OCI-LY7 (cell line): ENCODE data around the gene PLXNA4. TPM values are rescaled to one million over a fixed set of nuclear protein-coding genes. Genes with fewer than 3 reads are reported as not detected.

Source experiments
- BruUV-seq: library from RNA; stranded (reverse); fragments of 400-500 nt; replicated peaks from 2 replicates; lab custom pipeline; 2021; lab: Mats Ljungman, UMichigan
- CTCF ChIA-PET: fragments of 300-600 bp; sonication (Branson Sonifier 250); formaldehyde crosslinking; loops from one replicate; lab custom pipeline; 2022; ENCODE audit warnings: antibody characterized with exemption; ENCODE audit not compliant: unreplicated experiment; lab: Charles Lee
- POLR2A ChIA-PET: fragments of 300-600 bp; sonication (Branson Sonifier 250); formaldehyde crosslinking; loops from one replicate; lab custom pipeline; 2022; ENCODE audit warnings: antibody characterized with exemption; lab: Charles Lee
- DNase-seq: peaks from one replicate; pipeline ENCODE4 v3.0.0-alpha.2; 2015; ENCODE audit warnings: low spot score
- H2AFZ ChIP-seq: fragments of 200-600 bp; sonication (generic), shearing (Covaris generic); 2 replicates; pipeline ENCODE4 v1.6.1; 2014; ENCODE audit warnings: mild to moderate bottlenecking, antibody characterized with exemption, low read length, moderate library complexity
- H3K27ac ChIP-seq: fragments of 200-600 bp; sonication (generic); 2 replicates; pipeline ENCODE4 v1.5.1; 2014; ENCODE audit warnings: mixed run types, low read depth, mild to moderate bottlenecking, moderate library complexity, low read length, inconsistent platforms; ENCODE audit not compliant: poor library complexity, severe bottlenecking
- H3K36me3 ChIP-seq: fragments of 200-600 bp; sonication (generic); 2 replicates; pipeline ENCODE4 v1.6.1; 2014; ENCODE audit warnings: mild to moderate bottlenecking, antibody characterized with exemption, low read length, moderate library complexity, mixed read lengths; ENCODE audit not compliant: insufficient read depth
- H3K4me1 ChIP-seq: fragments of 200-600 bp; sonication (generic); 2 replicates; pipeline ENCODE4 v1.5.1; 2014; ENCODE audit warnings: mild to moderate bottlenecking, low read length; ENCODE audit not compliant: insufficient read depth, poor library complexity, severe bottlenecking
- H3K4me2 ChIP-seq: fragments of 200-600 bp; sonication (generic); 2 replicates; pipeline ENCODE4 v1.6.1; 2014; ENCODE audit warnings: mild to moderate bottlenecking, low read length
- H3K4me3 ChIP-seq: fragments of 200-600 bp; sonication (generic); 2 replicates; pipeline ENCODE4 v1.5.1; 2014; ENCODE audit warnings: mild to moderate bottlenecking, low read depth, low read length; ENCODE audit not compliant: poor library complexity, severe bottlenecking
- H3K79me2 ChIP-seq: fragments of 200-600 bp; sonication (generic); 2 replicates; pipeline ENCODE4 v1.6.1; 2016; ENCODE audit warnings: low read depth, mild to moderate bottlenecking, low read length, moderate library complexity, mixed read lengths; ENCODE audit not compliant: insufficient read depth
- H3K9me2 ChIP-seq: fragments of 200-600 bp; sonication (generic); 2 replicates; pipeline ENCODE4 v1.6.1; 2016; ENCODE audit warnings: mild to moderate bottlenecking, low read length, mixed read lengths; ENCODE audit not compliant: insufficient read depth
- H3K9me3 ChIP-seq: fragments of 200-600 bp; sonication (generic); 2 replicates; pipeline ENCODE4 v1.6.1; 2014; ENCODE audit warnings: mild to moderate bottlenecking, mixed run types, low read length, mixed read lengths
- H4K20me1 ChIP-seq: fragments of 200-600 bp; sonication (generic); 2 replicates; pipeline ENCODE4 v1.6.1; 2014; ENCODE audit warnings: mild to moderate bottlenecking, antibody characterized with exemption, low read length, moderate library complexity, mixed read lengths; ENCODE audit not compliant: insufficient read depth
- CTCF ChIP-seq: fragments of 200-600 bp; sonication (generic); conservative IDR thresholded peaks from 2 replicates; pipeline ENCODE4 v1.5.1; 2014; ENCODE audit warnings: mild to moderate bottlenecking, antibody characterized with exemption, low read length, moderate library complexity, mixed read lengths
- EZH2phosphoT487 ChIP-seq: fragments of 200-600 bp; sonication (generic); IDR thresholded peaks from 2 replicates; pipeline ENCODE4 v1.6.1; 2018; ENCODE audit warnings: low read depth, borderline replicate concordance, mild to moderate bottlenecking, mixed run types, antibody characterized with exemption, low read length, moderate library complexity, mixed read lengths
- intact Hi-C: fragments of 100-400 bp; cut with micrococcal nuclease; formaldehyde crosslinking; loops from one replicate; pipeline ENCODE4 v1.10.0; 2022; ENCODE audit not compliant: unreplicated experiment
- total RNA-seq, 2 experiments: library from RNA; depleted of rRNA in 1 of 2; stranded (reverse); fragments of >200 nt in 1 of 2; shearing (Covaris generic) in 1 of 2; gene quantifications; 2 replicates each; pipeline ENCODE4 v1.2.3, GENCODE V29; 2014 to 2022

PLXNA4 gene
- total RNA-seq, 2 experiments from 2014 or later: not detected

- Histone ChIP-seq H2AFZ (no peak overlapping the region), H3K9me3 (no peaks in the 10 kb centered on the region), H3K4me1 (no peaks in the 10 kb centered on the region), H4K20me1 (no peaks in the 10 kb centered on the region), H3K27ac (no peak overlapping the region), H3K4me2 (no peak overlapping the region), H3K36me3 (no peaks in the 10 kb centered on the region), H3K4me3 (no peak overlapping the region), H3K79me2 (no peaks in the 10 kb centered on the region), H3K9me2 (no peaks in the 10 kb centered on the region)
- no TSS peak for BruUV-seq
- no peak for DNase-seq
- TF ChIP-seq CTCF: no peak
- no peak for TF ChIP-seq EZH2phosphoT487
- CTCF ChIA-PET: no interaction called here
- POLR2A ChIA-PET: no interaction called here
- intact Hi-C loops: no loop called here
Measured at GRCh38 chr7:132328047-132328620, 248.1 kb downstream of the PLXNA4 start.

GRCh38 chr7:132326878-132327589, 249.2 kb downstream of the PLXNA4 start:
- no peaks in the 10 kb centered on the region for H3K4me1 ChIP-seq
- no peak overlapping the region for H3K4me3 ChIP-seq
- CTCF ChIA-PET: no interaction called here
- BruUV-seq: no TSS peak
- DNase-seq: no peak
- H3K27ac ChIP-seq: no peak overlapping the region
- no peaks in the 10 kb centered on the region for H3K79me2 ChIP-seq
- H3K36me3 ChIP-seq: no peaks in the 10 kb centered on the region
- H3K9me2 ChIP-seq: no peaks in the 10 kb centered on the region
- POLR2A ChIA-PET: no interaction called here
- no peak for TF ChIP-seq CTCF
- no peak for TF ChIP-seq EZH2phosphoT487
- intact Hi-C loops: no loop called here
- no peaks in the 10 kb centered on the region for H3K9me3 ChIP-seq
- H2AFZ ChIP-seq: no peak overlapping the region
- no peak overlapping the region for H3K4me2 ChIP-seq
- no peaks in the 10 kb centered on the region for H4K20me1 ChIP-seq

- intact Hi-C loops: no loop called here
- POLR2A ChIA-PET: no interaction called here
- no TSS peak for BruUV-seq
Measured at GRCh38 chr7:132322970-132323369, 253.3 kb downstream of the PLXNA4 start.

More at GRCh38 chr7:132322970-132323369, 253.3 kb downstream of the PLXNA4 start:
- H3K79me2 ChIP-seq: no peaks in the 10 kb centered on the region
- no peak overlapping the region for H3K4me2 ChIP-seq
- H3K27ac ChIP-seq: no peak overlapping the region
- H3K9me2 ChIP-seq: no peaks in the 10 kb centered on the region
- CTCF ChIA-PET: no interaction called here
- no peak overlapping the region for H2AFZ ChIP-seq
- no peaks in the 10 kb centered on the region for H3K9me3 ChIP-seq
- H4K20me1 ChIP-seq: no peaks in the 10 kb centered on the region
- TF ChIP-seq CTCF (no peak), EZH2phosphoT487 (no peak)
- no peak overlapping the region for H3K4me3 ChIP-seq
- H3K4me1 ChIP-seq: no peaks in the 10 kb centered on the region
- H3K36me3 ChIP-seq: no peaks in the 10 kb centered on the region
- DNase-seq: no peak
